CD4-positive, alpha-beta T cell treated with Interleukin-17A for 4 hours (primary cell): ENCODE data around the gene DDX11.
A peak's percentile ranks its signal among the peaks of the same experiment; 100 is the strongest.
"Not testable (repeated sequence)": the region's sequence is repeated elsewhere in the genome, so short reads cannot be mapped to it uniquely, and the experiment has no call there.

Experiments
- DNase-seq: peaks from one replicate; pipeline ENCODE4 v3.0.0-alpha.2; 2020; ENCODE audit warnings: mixed read lengths

DDX11 gene

GRCh38 chr12:31070971-31071740, 2.5 kb upstream of the DDX11 start:
- DNase-seq: not testable (repeated sequence)

- not testable (repeated sequence) for DNase-seq
Measured at GRCh38 chr12:31072962-31073361, 698 bp upstream of the DDX11 start.

GRCh38 chr12:31074333-31074874, 744 bp downstream of the DDX11 start:
- DNase-seq: peak; percentile 18

GRCh38 chr12:31076150-31076549, 2.5 kb downstream of the DDX11 start:
- DNase-seq: not testable (repeated sequence)

- not testable (repeated sequence) for DNase-seq
Measured at GRCh38 chr12:31077095-31077494, 3.4 kb downstream of the DDX11 start.

GRCh38 chr12:31077998-31078397, 4.3 kb downstream of the DDX11 start:
- DNase-seq: not testable (repeated sequence)

GRCh38 chr12:31079421-31079820, 5.8 kb downstream of the DDX11 start:
- DNase-seq: not testable (repeated sequence)

- not testable (repeated sequence) for DNase-seq
Measured at GRCh38 chr12:31080221-31080620, 6.6 kb downstream of the DDX11 start.

GRCh38 chr12:31081274-31081673, 7.6 kb downstream of the DDX11 start:
- DNase-seq: not testable (repeated sequence)

GRCh38 chr12:31084241-31084640, 10.6 kb downstream of the DDX11 start:
- DNase-seq: not testable (repeated sequence)

- DNase-seq: not testable (repeated sequence)
Measured at GRCh38 chr12:31086032-31086431, 12.4 kb downstream of the DDX11 start.

- not testable (repeated sequence) for DNase-seq
Measured at GRCh38 chr12:31087486-31087885, 13.8 kb downstream of the DDX11 start.

- DNase-seq: not testable (repeated sequence)
Measured at GRCh38 chr12:31087956-31088355, 14.3 kb downstream of the DDX11 start.

- DNase-seq: no peak
Measured at GRCh38 chr12:31089072-31089471, 15.4 kb downstream of the DDX11 start.

GRCh38 chr12:31091629-31092028, 18.0 kb downstream of the DDX11 start:
- not testable (repeated sequence) for DNase-seq

GRCh38 chr12:31092718-31093117, 19.1 kb downstream of the DDX11 start:
- DNase-seq: not testable (repeated sequence)

GRCh38 chr12:31095080-31095860, 21.6 kb downstream of the DDX11 start:
- DNase-seq: not testable (repeated sequence)

GRCh38 chr12:31096251-31097065, 22.8 kb downstream of the DDX11 start:
- not testable (repeated sequence) for DNase-seq

GRCh38 chr12:31097819-31098218, 24.2 kb downstream of the DDX11 start:
- DNase-seq: not testable (repeated sequence)

- DNase-seq: not testable (repeated sequence)
Measured at GRCh38 chr12:31098363-31098762, 24.7 kb downstream of the DDX11 start.

- not testable (repeated sequence) for DNase-seq
Measured at GRCh38 chr12:31098771-31099170, 25.1 kb downstream of the DDX11 start.

- not testable (repeated sequence) for DNase-seq
Measured at GRCh38 chr12:31099434-31099833, 25.8 kb downstream of the DDX11 start.
